GM13976 (cell line): ENCODE results near the gene CR1.
"Not testable (repeated sequence)": the region's sequence is repeated elsewhere in the genome, so short reads cannot be mapped to it uniquely, and the experiment has no call there.

Source experiments
- DNase-seq: peaks from one replicate; pipeline ENCODE4 v3.0.0; 2012; ENCODE audit warnings: low spot score
- in situ Hi-C: fragments of 300-500 bp; cut with MboI; formaldehyde crosslinking; loops from one replicate; pipeline ENCODE4 v1.12.0; 2022; ENCODE audit warnings: low sequenced_read_pairs, mixed read lengths, inconsistent platforms; ENCODE audit not compliant: unreplicated experiment
- TF ChIP-seq, protein P1 (sequence below): IDR thresholded peaks from 2 replicates; pipeline ENCODE4 v1.5.1; 2012; ENCODE audit warnings: borderline replicate concordance, mild to moderate bottlenecking; ENCODE audit not compliant: insufficient read depth; ENCODE audit errors: extremely low read depth, missing control alignments, control extremely low read depth

CR1 gene

DNA sequence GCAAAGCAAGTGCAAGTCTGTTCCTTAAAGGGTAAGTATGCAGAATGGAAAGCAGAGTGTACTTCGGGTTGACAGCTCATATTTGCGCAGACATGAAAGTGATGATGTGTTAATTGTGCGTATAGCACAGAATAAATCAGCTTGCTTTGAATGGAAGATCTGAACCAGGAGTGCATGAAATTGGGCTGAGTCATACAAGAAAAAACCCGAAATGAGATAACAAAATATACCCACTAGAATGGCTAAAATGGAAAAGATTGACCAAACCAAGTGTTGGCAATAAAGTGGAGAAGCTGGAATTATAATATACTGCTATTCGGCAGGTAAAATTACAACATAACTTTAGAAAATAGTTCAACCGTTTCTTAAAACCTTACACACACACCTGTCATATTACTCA lies 177.4 kb downstream of the CR1 start:
- in situ Hi-C loops = no loop called here
- TF ChIP-seq, protein P1, sequence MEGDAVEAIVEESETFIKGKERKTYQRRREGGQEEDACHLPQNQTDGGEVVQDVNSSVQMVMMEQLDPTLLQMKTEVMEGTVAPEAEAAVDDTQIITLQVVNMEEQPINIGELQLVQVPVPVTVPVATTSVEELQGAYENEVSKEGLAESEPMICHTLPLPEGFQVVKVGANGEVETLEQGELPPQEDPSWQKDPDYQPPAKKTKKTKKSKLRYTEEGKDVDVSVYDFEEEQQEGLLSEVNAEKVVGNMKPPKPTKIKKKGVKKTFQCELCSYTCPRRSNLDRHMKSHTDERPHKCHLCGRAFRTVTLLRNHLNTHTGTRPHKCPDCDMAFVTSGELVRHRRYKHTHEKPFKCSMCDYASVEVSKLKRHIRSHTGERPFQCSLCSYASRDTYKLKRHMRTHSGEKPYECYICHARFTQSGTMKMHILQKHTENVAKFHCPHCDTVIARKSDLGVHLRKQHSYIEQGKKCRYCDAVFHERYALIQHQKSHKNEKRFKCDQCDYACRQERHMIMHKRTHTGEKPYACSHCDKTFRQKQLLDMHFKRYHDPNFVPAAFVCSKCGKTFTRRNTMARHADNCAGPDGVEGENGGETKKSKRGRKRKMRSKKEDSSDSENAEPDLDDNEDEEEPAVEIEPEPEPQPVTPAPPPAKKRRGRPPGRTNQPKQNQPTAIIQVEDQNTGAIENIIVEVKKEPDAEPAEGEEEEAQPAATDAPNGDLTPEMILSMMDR = no peak
- DNase-seq = no peak

DNA sequence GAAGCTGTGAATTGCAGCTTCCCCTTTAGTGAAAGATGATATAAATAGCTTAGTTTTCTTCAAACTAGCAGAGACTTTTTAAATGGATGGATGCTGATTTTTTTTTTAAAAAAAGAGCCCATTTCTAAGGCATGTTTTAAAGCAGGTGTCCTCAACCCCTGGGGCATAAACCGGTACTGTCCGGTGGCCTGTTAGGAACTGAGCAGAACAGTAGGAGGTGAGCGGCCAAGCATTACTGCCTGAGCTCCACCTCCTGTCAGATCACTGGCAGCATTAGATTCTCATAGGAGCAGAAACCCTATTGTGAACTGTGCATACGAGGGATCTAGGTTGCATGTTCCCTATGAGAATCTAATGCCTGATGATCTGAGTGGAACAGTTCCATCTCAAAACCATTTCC lies 180.2 kb downstream of the CR1 start:
- DNase-seq = no peak
- in situ Hi-C loops = no loop called here
- TF ChIP-seq, protein P1 = no peak

DNA sequence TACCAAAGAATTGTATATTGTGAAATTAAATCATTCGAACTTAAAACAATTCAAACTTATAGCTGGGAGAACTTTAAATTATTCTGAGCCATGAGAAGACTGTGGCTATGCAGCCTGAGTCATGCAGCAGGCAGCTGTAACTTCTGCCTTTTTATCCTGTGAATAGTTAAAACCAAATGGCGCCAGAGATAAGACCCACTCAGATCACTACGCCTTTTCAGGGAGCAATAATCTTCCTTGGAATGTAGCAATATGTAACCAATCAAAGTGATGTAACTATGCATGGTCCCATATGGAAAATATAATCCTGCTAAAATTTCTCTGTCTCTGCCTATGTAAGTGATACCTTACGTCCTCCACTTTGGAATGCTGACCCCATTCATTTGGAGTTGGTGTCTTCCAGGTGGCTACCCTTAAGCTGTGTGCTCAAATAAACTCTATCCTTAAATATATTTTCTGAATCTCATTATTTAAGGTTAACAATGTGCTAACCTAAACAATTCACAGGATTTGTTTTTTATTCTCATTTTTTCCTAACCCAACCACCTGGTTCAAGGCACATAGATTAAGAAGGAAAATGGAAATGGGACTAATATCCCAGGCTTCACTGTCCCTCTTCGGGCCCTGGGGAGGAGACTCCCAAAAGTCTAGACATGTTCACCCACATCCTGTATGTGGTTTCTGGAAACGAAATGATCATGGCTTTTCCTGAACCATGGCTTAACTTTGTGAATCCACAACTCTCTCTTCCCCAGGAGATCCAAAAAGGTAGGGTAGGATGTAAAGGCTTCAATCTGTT lies 184.8 kb downstream of the CR1 start:
- in situ Hi-C loops, DNase-seq: not testable (repeated sequence)

DNA sequence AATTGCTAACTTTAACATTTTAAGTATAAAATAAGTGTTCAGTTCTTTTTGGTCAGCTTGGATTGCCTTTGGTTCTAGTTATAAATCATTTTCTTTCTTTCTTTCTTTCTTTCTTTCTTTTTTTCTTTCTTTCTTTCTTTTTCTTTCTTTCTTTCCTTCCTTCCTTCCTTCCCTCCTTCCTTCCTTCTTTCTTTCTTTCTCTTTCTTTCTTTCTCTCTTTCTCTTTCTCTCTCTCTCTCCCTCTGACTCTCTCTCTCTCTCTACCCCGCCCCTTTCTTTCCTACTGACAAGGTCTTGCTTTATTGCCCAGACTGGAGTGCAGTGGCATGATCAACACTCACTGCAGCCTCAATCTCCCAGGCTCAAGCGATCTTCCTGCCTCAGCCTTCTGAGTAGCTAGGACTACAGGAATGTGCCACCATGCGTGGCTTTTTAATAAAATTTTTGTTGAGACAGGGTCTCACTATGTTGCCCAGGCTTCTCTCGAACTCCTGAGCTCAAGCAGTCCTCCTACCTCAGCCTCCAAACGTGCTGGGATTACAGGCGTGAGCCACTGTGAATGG lies 187.0 kb downstream of the CR1 start:
- in situ Hi-C loops = not testable (repeated sequence)

DNA sequence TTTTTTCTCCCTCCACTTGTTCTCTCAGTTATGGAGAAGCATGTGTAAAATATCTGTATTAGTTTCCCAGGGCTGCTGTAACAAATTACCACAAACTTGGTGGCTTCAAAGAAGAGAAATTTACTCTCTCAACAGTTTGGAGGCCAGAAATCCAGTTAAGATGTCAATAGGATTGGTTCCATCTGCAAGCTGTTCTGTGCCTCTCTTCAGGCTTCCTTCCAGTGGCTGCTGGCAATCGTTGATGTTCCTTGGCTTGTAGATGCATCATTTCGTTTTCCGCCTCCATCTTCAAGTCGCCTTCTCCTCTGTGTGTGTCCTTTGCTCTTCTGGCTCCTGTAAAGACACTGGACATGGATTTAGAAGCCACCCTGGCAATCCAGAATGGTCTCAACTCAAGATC lies 194.6 kb downstream of the CR1 start:
- DNase-seq, in situ Hi-C loops: not testable (repeated sequence)

More for the DNA sequence above, 187.0 kb downstream of the CR1 start:
- not testable (repeated sequence) for DNase-seq

DNA sequence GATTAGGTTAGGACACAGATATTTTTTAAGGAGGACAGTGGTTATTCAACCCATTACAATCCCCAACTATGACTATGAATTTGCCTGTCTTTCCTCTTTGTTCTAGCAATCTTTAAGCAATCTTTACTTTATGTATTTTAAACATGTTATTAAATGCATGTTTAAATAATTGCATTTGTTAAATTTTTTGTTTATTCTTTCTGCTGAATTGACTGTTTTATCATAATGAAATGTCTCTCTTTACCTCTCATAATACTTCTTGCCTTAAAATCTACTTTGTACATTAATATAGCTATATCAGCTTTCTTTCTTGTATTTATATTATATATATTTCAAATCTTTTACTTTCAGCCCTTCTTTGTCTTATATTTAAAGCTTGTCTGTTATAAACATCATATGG lies 195.1 kb downstream of the CR1 start:
- DNase-seq = no peak
- in situ Hi-C loops = no loop called here
- TF ChIP-seq, protein P1 = no peak
